HepG2 (cell line): ENCODE data around the gene CHST6. TPM values are rescaled to one million over a fixed set of nuclear protein-coding genes. Genes with fewer than 3 reads are reported as not detected.
A peak's percentile ranks its signal among the peaks of the same experiment; 100 is the strongest.

ENCODE experiments used
- BRD4 ChIP-seq: sonication (generic); formaldehyde crosslinking; IDR thresholded peaks from 2 replicates; pipeline ENCODE4 v1.4.0; 2020; ENCODE audit warnings: missing genetic modification reagents
- CBX2 ChIP-seq, 2 experiments: fragments of 200-600 bp in 1 of 2; sonication (generic); formaldehyde crosslinking in 1 of 2; IDR thresholded peaks; 2 replicates each; pipeline versions ENCODE4 v1.7.0 to v1.8.1; 2018 to 2022; ENCODE audit warnings: low read depth in 2 of 2, low read length in 1 of 2, mild to moderate bottlenecking in 1 of 2, missing genetic modification reagents in 1 of 2
- DPF2 ChIP-seq: sonication (generic); formaldehyde crosslinking; IDR thresholded peaks from 2 replicates; pipeline ENCODE4 v1.4.0; 2020; ENCODE audit warnings: mild to moderate bottlenecking, low read depth, missing genetic modification reagents, borderline replicate concordance
- HMGXB3 ChIP-seq: sonication (generic); formaldehyde crosslinking; IDR thresholded peaks from 2 replicates; pipeline ENCODE4 v1.4.0; 2020; ENCODE audit warnings: missing genetic modification reagents, borderline replicate concordance
- HNRNPL ChIP-seq: fragments of 200-400 bp; formaldehyde crosslinking; IDR thresholded peaks from 2 replicates; pipeline ENCODE4 v1.6.1; 2017; ENCODE audit warnings: mild to moderate bottlenecking, low read depth, low read length
- KAT8 ChIP-seq: IDR thresholded peaks from 2 replicates; pipeline ENCODE4 v1.6.1; 2016; ENCODE audit warnings: missing genetic modification reagents, missing compliant biosample characterization
- KDM2A ChIP-seq: sonication (generic); formaldehyde crosslinking; IDR thresholded peaks from 2 replicates; pipeline ENCODE4 v1.4.0; 2020; ENCODE audit warnings: low read depth, missing genetic modification reagents, borderline replicate concordance
- NFYC ChIP-seq: IDR thresholded peaks from 2 replicates; pipeline ENCODE4 v1.6.1; 2016; ENCODE audit warnings: missing genetic modification reagents, missing compliant biosample characterization
- SIN3B ChIP-seq: fragments of 150-350 bp; IDR thresholded peaks from 2 replicates; pipeline ENCODE4 v1.6.1; 2014; ENCODE audit warnings: low read length
- TCF7L2 ChIP-seq: IDR thresholded peaks from 2 replicates; pipeline ENCODE4 v1.6.1; 2011; ENCODE audit warnings: mild to moderate bottlenecking, low read depth, low read length, moderate library complexity
- ZBTB40 ChIP-seq, 2 experiments: fragments of 450-650 bp in 1 of 2; sonication (generic) in 1 of 2; formaldehyde crosslinking in 1 of 2; IDR thresholded peaks; 2 replicates each; pipeline versions ENCODE4 v1.6.1 to v1.8.0; 2016 to 2022; ENCODE audit warnings: antibody characterized with exemption in 1 of 2, mild to moderate bottlenecking in 1 of 2, missing genetic modification reagents in 1 of 2
- ZMAT3 ChIP-seq: sonication (generic); formaldehyde crosslinking; conservative IDR thresholded peaks from 2 replicates; pipeline ENCODE4 v1.7.0; 2021; ENCODE audit warnings: missing genetic modification reagents
- ZNF256 ChIP-seq: sonication (generic); formaldehyde crosslinking; conservative IDR thresholded peaks from 2 replicates; pipeline ENCODE4 v1.4.0; 2020; ENCODE audit warnings: missing genetic modification reagents
- ZNF260 ChIP-seq: sonication (generic); formaldehyde crosslinking; IDR thresholded peaks from 2 replicates; pipeline ENCODE4 v1.4.0; 2020; ENCODE audit warnings: missing genetic modification reagents, low read depth, mild to moderate bottlenecking, borderline replicate concordance
- ZNF616 ChIP-seq: sonication (generic); formaldehyde crosslinking; IDR thresholded peaks from 2 replicates; pipeline ENCODE4 v1.5.0; 2020; ENCODE audit warnings: low read depth, mild to moderate bottlenecking, missing genetic modification reagents
- polyA plus RNA-seq, 8 experiments: library from polyadenylated mRNA; depleted of rRNA in 3 of 8; stranded (reverse) in 7 of 8; unstranded in 1 of 8; fragments of >200 nt; fragmentation: Illumina TruSeq in 4 of 8; extraction: Trizol in 4 of 8; gene quantifications; 2 replicates each; pipeline versions ENCODE4 v1.2.1 to v1.2.3, GENCODE V29; 2011 to 2016; ENCODE audit warnings: low read depth in 4 of 8, missing spikeins in 1 of 8, mixed read lengths in 1 of 8; ENCODE audit not compliant: insufficient read depth in 1 of 8
- total RNA-seq, 5 experiments: library from RNA; depleted of rRNA; stranded (reverse); fragments of >200 nt; fragmentation: Illumina TruSeq; extraction: Trizol; gene quantifications; 2 replicates each; pipeline ENCODE4 v1.2.3, GENCODE V29; 2016; ENCODE audit warnings: low read depth in 1 of 5

Gene CHST6
- total and polyA plus RNA-seq, 2 of the 13 experiments (the other 11 are each of a cell fraction or from before 2014, with no cell fraction given): 0.18 to 0.91 TPM

- TF ChIP-seq HMGXB3: no peak
- peak; percentile 60; the same call in 1 of the 2 replicates for TF ChIP-seq KAT8 (CRISPR knock-in tag)
- TF ChIP-seq NFYC (CRISPR knock-in tag): peak; percentile 54; the same call in 1 of the 2 replicates
- TF ChIP-seq HNRNPL: no peak
- TF ChIP-seq TCF7L2: no peak
- 0 out of 2 replicates have a peak, but pooled peaks have one; percentile 40 for TF ChIP-seq SIN3B
- TF ChIP-seq ZNF616 (CRISPR knock-in tag): no peak; the same call in 1 of the 2 replicates
- TF ChIP-seq CBX2 (IDR thresholded peaks at IDR 0.05; ENCODE audit: low read depth, low read length): no peak
- no peak for TF ChIP-seq CBX2 (CRISPR knock-in tag; IDR thresholded peaks at IDR 0.05; ENCODE audit: low read depth)
- TF ChIP-seq KDM2A: no peak; the same call in 1 of the 2 replicates
- TF ChIP-seq DPF2: no peak
- no peak for TF ChIP-seq ZBTB40 (IDR thresholded peaks at IDR 0.05)
- peak; percentile 66 for TF ChIP-seq ZBTB40 (CRISPR knock-in tag; IDR thresholded peaks at IDR 0.05)
- no peak for TF ChIP-seq ZMAT3 (CRISPR knock-in tag)
- 0 out of 2 replicates have a peak, but pooled peaks have one; percentile 36 for TF ChIP-seq ZNF256 (CRISPR knock-in tag)
- no peak for TF ChIP-seq ZNF260 (CRISPR knock-in tag)
- TF ChIP-seq BRD4 (CRISPR knock-in tag): peak; percentile 86
These were observed 61.4 kb downstream of the CHST6 start (continued) for GRCh38 chr16:75433732-75434413.
